NCI-H524 (cell line): Measurements from ENCODE around the gene CEP128.

ENCODE experiments used
- DNase-seq, 2 experiments: peaks; one replicate each; lab custom pipeline; 2025; lab: John Stamatoyannopoulos, UW

CEP128 gene

DNA sequence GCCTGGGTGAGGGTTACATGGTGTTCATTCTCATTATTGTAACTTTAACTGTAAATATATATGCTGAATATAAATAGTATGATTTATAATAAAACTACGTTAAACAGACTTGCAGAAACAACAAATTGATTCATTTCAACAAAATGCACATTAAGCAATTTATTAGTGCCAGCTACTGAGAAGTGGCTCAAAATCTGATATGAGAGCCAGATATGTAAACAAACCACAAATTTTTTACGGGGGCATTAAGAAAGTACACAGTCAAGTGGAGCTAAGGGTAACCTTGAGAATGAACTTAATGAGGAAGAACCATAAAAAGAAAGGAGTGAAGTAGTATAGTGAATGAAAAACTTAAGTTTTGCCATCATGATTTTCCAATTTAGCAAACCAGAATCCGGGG is 40.3 kb downstream of the CEP128 start:
- DNase-seq, result no peak

DNA sequence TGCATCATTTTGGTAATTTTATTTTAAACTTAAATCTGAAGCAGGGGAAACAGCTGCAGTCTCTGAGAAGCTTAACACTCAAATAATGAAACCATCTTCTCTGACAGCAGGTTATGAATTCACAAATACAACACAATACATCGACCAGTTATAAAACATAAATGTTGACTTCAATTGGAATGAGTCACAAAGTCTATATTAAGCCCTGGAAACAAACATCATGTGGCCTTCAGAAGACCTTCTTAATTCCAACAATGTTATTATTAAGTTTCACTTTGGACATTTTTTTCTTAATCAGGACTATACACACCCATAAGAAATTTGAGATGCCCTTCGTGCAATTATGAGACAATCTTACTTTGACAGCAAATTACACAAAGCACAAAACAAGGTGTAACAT is 68.9 kb downstream of the CEP128 start:
- DNase-seq, result no peak

DNA sequence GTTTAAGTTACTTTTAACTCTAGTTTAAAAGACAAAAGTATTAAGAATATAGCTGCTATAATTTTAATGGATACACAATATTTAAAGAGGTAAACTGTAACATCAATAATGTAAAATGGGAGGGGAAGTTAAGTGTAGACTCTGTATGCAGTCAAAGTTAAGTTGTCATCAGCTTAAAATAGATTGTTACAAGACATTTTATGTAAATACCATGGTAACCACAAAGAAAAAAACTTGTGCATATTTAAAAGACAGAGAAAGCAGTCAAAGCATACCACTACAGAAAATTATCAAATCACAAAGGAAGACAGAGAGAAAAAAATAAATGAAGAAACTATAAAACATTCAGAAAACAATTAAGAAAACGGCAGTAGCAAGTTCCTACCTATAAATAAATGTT is 73.3 kb downstream of the CEP128 start:
- DNase-seq, result no peak

DNA sequence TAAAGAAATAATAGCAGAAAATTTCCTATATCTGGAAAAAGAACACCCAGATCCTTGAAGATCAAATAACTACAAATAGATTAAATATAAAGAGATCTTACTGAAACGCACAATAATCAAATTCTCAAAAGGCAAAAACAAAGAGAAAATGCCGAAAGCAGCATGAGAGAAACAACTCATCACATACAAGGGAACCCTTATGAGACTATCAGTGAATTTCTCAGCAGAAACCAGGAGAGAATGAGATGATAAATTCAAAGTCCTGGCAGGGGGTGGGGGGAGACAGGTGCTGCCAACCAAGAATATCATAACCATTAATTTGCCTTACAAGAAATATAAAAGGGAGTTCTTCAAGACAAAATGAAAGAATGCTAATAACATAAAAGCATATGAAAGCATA is 73.7 kb downstream of the CEP128 start:
- no peak for DNase-seq

DNA sequence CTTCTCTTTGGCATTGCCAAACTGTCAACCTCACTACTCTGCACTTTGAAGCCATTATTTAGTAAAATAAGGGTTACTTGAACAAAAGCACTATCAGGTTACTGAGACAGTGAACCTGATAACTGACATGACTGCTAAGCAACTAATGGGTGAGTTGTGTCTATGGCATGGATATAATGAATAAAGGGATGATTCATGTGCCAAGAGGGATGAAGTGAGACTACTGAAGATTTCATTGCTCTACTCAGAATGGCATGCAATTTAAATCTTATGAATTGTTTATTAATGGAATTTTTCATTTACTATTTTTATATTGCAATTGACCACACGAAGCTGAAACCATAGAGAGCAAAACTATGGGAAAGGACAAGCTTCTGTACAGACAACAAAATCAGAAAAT is 74.4 kb downstream of the CEP128 start:
- no peak for DNase-seq

DNA sequence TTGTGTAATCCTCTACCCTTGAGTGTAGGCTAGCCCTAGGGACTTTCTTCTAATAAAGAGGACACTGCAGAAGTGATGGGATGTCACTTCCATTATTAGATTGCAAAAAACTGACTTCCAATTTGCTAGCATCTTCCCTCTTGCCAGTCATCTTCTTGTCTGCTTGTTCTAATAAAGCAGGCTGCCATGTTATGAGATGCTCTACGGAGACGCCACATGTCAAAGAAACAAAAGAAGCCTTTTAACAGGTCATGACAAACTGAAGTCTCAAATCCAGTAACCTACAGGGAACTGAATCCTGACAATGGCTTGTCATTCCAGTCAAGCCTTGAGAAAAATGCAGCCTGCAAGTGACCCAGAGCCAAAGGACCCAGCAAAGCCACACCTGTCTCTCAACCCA is 76.0 kb downstream of the CEP128 start:
- DNase-seq, result no peak

DNA sequence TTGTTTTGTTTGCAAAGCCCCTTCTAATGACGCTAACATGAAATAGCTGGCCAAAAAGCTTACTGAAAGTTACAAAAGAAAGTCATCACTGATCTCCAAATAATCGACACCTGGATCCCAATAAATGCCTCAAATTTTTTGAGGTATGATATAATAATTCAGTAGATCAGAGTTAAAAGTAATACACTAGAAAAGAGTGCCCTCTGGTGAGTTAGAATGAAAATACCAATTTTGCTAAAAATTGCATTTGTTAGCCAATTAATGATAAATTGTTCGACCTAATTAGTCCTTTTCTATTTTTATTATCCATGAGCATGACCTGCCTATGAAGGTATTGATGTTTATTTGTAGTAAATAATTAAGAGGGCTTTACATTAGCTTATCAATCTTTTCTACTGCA is 78.6 kb downstream of the CEP128 start:
- DNase-seq, result no peak

DNA sequence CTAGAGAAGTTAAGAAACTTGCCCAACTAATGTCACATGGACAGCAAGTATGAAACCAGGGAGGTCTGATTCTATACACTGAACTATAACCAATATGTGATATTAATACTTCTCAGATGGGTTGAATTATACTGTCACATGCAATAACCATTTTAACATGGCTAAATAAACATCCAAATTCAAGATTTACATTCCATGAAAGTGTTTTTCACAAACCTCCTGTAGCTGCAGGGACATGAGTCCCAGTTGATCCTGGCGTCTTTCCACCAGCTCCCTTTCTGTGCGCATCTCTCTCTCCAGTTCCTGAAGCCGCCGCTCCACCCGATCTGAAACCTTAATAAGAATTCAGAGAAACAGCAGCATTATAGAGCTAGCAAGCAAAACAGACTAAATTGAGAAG is 79.0 kb downstream of the CEP128 start:
- DNase-seq, result no peak

DNA sequence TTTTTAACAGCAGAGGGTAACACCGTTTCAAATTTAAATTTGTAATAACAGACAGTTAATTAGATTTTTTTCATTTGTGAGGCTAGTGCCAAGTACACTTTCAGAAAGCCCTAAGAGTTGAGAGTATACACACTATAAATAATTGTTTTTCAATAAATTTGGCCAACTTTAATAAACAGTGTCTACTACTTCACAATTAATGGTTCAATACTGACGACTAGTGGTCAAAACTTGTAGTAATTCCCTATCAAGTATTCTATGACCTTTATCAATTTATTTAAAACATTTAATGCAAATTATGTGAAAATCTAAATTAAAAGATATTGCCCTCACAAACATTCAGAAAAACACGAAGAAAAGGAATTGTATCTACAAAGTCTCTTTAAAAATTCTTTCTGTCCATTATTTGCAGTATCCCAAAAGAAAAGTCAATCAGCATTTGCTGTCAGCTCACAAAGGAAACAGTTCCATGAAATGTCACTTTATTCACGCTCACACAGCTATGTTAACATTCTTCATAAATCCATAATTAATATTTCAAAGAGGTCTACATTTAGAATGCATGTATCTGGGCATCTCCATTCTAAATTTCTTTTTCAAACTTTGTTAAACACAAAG is 91.2 kb downstream of the CEP128 start:
- DNase-seq, result peak; percentile 9 to 58

DNA sequence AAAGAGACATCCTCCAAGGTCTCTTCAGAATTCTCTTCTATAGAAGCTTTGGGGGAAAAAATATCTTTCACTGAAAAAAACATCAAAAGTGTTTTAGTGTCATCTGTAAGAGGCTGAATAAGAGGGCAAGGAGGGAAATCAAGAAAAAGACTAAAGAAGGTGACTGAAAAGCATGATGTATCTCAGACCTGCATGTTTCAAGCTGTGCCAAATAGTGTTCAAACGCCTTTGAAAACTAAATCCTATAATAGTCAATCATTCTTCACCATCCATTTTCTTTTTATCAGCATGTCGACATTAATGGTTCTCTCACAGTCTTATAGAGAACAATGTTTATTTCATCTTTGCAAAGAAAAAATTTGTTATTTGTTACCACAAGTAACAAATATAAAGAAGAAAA is 94.5 kb downstream of the CEP128 start:
- DNase-seq, result no peak

DNA sequence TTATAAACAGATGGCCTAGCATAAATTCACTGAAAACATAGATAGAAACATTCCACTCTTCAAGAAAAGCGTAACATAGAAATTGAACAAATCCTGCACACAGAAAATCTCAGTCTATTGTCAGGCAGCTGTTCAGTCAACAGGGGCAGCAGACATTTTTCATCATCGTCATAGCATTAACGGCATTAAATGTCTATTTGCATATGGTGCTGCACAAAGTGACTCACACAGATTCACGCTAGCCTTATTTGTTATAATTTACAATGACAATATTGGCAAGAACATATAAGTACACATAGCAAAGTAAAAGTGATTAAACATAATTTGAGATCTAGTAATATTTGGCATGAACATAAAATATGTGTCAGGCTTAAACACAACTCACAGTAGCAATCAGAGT is 95.7 kb downstream of the CEP128 start:
- peak in 1 of 2 experiments; percentile 53 for DNase-seq

DNA sequence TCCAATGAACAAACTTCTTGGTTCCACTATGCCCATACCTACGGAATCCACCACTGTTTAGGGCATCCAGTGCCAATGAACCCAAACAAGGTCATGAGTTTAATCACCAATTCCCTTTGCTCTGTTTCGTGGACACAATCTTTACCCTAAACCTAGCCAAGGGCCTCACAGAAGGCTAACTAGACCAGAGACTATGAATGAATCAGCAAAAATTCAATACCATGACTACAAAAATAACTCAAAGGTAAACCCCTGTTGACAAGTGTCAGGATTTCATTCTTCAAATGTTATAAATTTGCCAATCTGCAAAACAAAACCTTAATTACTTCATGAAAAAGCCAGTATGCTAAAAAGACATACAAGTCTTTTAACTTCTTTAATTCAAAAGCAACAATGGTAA is 96.7 kb downstream of the CEP128 start:
- DNase-seq, result no peak

DNA sequence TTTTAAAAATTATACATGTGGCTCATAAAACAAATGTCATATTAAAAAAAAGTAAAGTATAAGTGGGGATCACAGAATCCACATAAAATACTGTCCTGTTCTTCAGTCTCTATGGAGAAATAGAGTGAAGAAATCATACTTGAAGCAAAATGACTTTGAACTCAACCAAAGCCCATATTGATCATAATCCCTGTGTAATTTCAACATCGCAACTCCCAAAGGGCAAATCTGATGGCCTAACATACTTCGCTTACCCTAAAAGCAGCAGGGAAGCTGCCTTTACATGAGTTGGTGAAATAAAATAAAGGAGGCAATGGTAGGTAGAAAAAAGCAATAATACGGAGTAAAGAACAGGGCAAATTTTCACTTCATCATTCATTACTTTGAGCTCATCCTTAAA is 101.8 kb downstream of the CEP128 start:
- no peak for DNase-seq

DNA sequence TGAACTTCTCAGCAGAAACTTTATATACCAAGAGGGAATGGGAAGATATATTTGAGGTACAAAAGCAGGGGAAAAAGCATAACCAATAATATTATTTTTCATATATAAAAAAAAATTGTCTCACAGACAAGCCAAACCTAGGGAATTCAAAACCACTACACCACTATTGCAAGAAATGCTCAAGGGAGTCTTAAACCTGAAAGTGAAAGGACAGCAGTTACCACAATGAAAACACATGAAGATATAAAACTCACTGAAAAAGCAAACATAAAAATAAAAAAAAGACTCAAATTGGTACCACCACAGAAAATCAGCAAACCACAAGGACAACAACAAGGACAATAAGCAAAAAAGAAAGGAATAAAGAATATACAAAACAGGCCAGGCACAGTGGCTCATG is 131.9 kb downstream of the CEP128 start:
- no peak for DNase-seq

DNA sequence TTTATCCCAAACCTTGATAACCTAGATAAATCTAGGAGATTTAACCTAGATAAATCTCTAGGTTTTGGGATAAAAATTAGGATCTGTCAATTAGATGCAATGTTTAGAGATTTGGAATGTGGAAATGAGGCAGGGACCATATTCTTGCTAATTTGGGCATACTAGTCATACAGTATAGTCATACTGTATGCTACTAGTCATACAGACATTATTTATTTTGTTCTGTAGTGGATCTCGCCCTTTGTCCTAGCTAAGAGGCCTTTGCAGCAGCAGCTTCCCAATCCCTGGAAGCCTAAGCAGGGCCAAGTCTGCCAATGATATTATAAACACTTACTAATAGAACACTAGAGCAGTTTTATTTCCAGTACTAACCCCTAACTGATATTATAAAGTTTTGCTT is 136.4 kb downstream of the CEP128 start:
- no peak for DNase-seq

DNA sequence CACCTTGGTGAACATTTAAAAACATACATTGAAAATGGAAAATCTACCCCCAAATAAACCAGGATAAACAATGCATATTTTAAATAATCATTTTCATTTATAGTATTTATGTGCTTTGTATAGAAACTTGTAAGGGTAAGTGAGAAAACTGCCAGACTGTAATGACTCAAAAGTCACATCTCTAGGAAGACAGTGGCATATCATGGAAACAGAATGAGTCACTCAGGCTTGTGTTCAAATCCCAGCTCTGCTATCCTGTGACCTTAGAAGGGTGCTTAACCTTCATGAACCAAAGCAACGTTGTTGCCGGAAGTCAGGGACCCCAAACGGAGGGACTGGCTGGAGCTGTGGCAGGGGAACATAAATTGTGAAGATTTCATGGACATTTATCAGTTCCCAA is 142.7 kb downstream of the CEP128 start:
- no peak for DNase-seq

DNA sequence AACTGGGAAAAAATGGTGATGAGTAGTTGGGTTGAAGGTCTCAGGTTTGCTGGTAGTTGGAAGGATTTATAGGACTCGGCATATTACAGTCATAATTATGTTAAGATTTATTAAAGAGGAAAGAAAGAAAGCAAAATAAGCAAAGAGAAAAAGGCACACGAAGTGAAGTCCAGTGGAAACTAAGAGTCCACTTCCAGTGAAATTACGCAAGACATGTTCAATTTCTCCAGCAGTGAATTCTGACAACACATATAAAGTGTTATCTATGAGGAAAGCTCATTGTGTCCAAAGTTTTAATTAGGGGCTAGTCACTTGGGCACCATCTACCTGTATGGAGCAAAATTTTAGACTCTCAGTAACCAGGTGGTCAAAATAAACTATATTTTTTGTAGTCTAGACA is 143.3 kb downstream of the CEP128 start:
- DNase-seq, result no peak

DNA sequence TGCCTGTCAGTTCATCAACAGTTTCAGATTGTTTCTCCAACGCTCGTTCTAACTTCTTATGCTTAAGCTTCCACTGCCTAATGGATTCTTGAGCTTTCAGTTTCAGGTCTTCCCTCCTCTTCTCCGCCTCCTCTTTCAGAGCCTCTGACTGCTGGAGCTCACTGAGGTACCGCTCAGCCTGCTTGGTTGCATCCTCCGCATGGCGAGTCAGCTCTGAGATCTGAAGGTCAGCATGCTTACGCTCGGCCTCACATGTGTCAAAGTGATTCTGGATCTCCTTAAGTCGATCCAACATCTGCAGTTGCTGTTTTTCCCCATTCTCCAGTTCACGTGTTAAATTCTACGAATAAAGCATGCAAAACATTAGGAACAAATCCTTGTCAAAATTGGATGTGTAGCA is 148.8 kb downstream of the CEP128 start:
- DNase-seq, result no peak

DNA sequence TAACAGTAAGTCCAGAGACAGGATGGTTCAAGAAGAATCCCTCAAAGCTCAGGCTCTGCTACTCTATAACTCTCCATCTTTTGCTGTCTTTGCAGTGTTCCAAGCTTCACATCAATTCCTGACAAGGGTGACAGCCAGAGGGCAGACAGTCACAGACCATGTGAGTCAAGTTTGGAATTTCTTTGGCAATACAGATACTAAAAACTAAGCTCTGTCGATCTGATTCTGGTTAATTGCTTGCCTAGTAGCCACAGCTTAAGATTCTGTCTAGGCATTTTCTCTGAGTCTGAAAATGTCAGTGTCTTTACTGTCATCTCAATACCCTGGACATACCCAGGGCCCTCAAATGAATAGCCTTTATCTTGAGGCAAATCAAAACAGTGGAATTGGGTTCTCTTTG is 153.7 kb downstream of the CEP128 start:
- DNase-seq, result no peak

DNA sequence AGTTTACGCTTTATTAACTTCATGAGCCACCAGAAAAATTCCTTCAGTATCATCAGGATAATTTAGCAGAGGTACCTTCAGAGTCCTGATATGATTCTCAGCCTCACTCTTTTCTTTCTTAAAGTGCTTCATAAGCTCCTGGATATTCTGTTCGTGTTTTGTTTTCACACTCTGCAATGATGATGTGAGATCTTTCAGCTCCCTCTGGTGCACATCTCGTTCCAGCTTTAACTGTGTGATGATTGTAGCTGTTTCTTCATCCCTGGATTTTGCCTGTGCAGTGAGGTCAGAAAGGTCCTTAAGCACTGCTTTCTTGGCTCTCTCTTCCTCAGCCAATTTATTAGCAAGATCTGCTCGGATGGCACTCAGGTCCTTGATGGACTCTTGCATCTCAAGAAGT is 156.7 kb downstream of the CEP128 start:
- no peak for DNase-seq

DNA sequence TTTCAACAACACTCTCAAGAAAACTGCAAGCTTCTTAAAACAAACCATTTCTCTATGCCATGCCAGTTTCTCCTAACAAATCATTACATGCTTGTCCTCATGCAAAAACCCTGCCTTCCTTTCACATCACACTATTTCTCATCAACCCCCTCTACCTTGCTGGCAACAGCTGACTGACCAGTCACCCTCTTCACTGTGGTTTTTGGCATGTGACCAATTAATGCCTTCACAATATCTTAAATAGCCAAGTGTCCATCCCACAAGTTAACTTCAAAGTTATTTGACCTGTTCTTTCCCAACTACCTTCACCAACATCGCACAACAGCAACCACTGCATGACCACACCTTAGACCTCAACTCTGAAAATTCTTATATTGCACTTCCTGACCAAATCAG is 159.6 kb downstream of the CEP128 start:
- no peak for DNase-seq

DNA sequence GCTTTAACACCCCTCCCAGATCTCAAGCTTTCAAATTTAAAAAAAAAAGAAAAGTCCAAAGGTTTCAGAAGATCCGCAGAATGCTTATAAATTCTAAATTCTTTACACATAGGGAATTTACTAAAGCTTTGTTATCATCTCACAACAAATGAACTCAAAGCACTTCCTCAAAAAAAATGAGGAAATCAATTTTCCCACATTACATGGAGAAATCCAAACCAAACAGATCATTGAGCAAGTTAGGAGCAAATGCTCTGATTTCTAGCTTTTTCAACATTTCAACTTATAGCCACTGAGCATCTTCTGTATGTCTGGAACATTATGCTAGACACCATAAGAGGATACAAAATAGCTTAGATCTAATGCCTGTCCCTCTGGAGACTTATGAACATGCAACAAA is 161.0 kb downstream of the CEP128 start:
- DNase-seq, result no peak

DNA sequence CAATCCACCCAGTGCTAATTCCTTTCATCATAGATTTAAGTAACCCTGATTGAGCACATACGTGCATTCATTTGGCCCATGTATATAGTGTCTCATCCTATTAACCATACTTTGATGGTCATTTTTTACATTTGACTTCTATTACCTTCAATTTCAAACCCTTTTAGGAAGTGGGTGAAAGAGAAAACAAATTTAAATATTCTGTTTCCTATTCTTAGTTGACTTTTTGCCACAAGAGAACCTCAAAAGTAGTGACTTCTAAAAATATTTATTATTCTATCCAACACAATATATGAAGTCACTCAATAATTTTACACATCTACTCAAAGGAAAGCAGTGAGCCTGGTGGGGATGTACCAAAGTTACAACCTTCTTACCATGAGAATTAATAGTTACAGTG is 164.9 kb downstream of the CEP128 start:
- DNase-seq, result no peak

DNA sequence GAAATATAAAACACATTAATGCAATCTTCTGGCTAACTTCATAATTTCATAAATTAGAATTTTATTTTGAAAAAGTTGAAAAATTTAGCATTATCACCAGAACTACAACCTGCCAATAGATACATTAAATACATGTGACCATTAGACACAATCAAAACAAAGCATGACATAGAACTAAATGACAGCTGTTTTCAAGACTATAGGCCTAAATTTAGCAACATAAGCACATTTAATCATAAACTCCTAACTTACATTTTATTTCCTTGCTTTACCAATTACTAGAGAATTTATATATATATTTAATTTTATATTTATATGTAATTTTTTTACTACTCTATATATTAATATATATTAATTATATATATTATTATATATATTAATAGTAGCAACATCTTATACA is 165.4 kb downstream of the CEP128 start:
- DNase-seq, result no peak

DNA sequence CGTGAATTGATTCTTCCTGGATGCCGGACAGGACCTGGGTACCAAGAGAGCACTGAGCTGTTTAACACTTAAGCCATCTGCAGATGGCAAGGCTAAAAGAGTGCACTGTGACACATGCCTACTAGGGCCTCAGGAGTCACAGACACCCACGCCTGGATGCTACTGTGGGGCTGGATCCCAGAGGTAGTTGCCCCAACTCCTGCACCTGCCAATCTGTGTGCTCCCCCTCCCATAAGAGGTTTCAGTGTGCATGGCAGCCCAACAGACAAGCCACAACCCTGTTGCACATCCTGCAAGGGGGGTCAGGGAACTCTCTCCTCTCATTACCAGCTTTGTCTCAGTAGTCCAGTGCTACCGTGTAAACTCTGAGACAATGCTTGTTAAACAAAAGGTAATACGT is 169.0 kb downstream of the CEP128 start:
- DNase-seq, result no peak
